GM12878 (cell line): ENCODE results near the gene ACD. TPM values are rescaled to one million over a fixed set of nuclear protein-coding genes. Genes with fewer than 3 reads are reported as not detected.

Experiments
- ATAC-seq: fragments of 200-7000 bp; cut with Tn5 transposase; 3 replicates; pipeline ENCODE4 v1.9.1; 2020; ENCODE audit warnings: mild to moderate bottlenecking, moderate library complexity
- BruUV-seq: library from RNA; stranded (reverse); fragments of 400-500 nt; replicated peaks from 2 replicates; lab custom pipeline; 2021; lab: Mats Ljungman, UMichigan
- CTCF ChIA-PET: fragments of 300-600 bp; sonication (Branson Sonifier 250); formaldehyde crosslinking; extraction: SDS; loops from one replicate; lab custom pipeline; 2021; ENCODE audit warnings: inconsistent platforms; lab: Yijun Ruan, JAX
- POLR2A ChIA-PET: fragments of 350-600 bp; formaldehyde crosslinking; extraction: SDS; loops from one replicate; lab custom pipeline; 2021; ENCODE audit warnings: inconsistent platforms; lab: Charles Lee
- RAD21 ChIA-PET: fragments of 300-600 bp; sonication (Branson Sonifier 250); formaldehyde crosslinking; loops from one replicate; lab custom pipeline; 2023; ENCODE audit warnings: antibody characterized with exemption; ENCODE audit not compliant: unreplicated experiment; lab: Charles Lee
- SMC1A ChIA-PET: fragments of 300-600 bp; sonication (Branson Sonifier 250); formaldehyde crosslinking; loops from one replicate; lab custom pipeline; 2023; ENCODE audit not compliant: unreplicated experiment, uncharacterized antibody; lab: Charles Lee
- DNase-seq: peaks from one replicate; pipeline ENCODE4 v3.0.0-alpha.2; 2011; ENCODE audit warnings: low read depth, low spot score
- FAIRE-seq: peaks from 3 replicates; lab custom pipeline; 2011; peaks lifted over from hg19 to GRCh38; lab: Jason Lieb, UNC
- H2AFZ ChIP-seq: 2 replicates; pipeline ENCODE4 v1.6.0; 2011; ENCODE audit warnings: low read depth, low read length, control low read depth; ENCODE audit not compliant: control insufficient read depth
- H3K27ac ChIP-seq: 2 replicates; pipeline ENCODE4 v1.5.1; 2011; ENCODE audit warnings: control low read depth; ENCODE audit not compliant: control insufficient read depth, insufficient read depth
- H3K27me3 ChIP-seq, 2 experiments: replicated peaks in 1 of 2; 2 replicates each; pipeline versions ENCODE4 v1.6.0 to v1.6.1; 2011; ENCODE audit warnings: low read length in 1 of 2; ENCODE audit not compliant: control insufficient read depth in 2 of 2, insufficient read depth in 2 of 2
- H3K36me3 ChIP-seq, 2 experiments: 2 replicates each; pipeline ENCODE4 v1.5.1; 2011; ENCODE audit warnings: low read length in 1 of 2; ENCODE audit not compliant: control insufficient read depth in 2 of 2, insufficient read depth in 2 of 2
- H3K4me1 ChIP-seq: 2 replicates; pipeline ENCODE4 v1.6.1; 2011; ENCODE audit warnings: mild to moderate bottlenecking, low read length, moderate library complexity, mixed read lengths; ENCODE audit not compliant: control insufficient read depth, insufficient read depth
- H3K4me2 ChIP-seq: 2 replicates; pipeline ENCODE4 v1.6.0; 2011; ENCODE audit warnings: control low read depth; ENCODE audit not compliant: control insufficient read depth, insufficient read depth
- H3K4me3 ChIP-seq: fragments of 200-600 bp; sonication (generic); 2 replicates; pipeline ENCODE4 v1.5.1; 2016
- H3K79me2 ChIP-seq: 2 replicates; pipeline ENCODE4 v1.6.0; 2011; ENCODE audit warnings: low read length; ENCODE audit not compliant: control insufficient read depth, insufficient read depth
- H3K9ac ChIP-seq: 2 replicates; pipeline ENCODE4 v1.8.0; 2011; ENCODE audit warnings: low read length, control low read depth, mixed read lengths; ENCODE audit not compliant: control insufficient read depth, insufficient read depth
- H3K9me3 ChIP-seq: replicated peaks from 3 replicates; pipeline ENCODE4 v1.5.1; 2011; ENCODE audit warnings: mild to moderate bottlenecking, low read length; ENCODE audit not compliant: control insufficient read depth, insufficient read depth
- H4K20me1 ChIP-seq: 2 replicates; pipeline ENCODE4 v1.6.0; 2011; ENCODE audit not compliant: control insufficient read depth, insufficient read depth
- EGR1 ChIP-seq, 2 experiments: IDR thresholded peaks; 1 replicate in 1 of 2; 2 replicates in 1 of 2; pipeline ENCODE4 v1.6.1; 2011 to 2012; ENCODE audit warnings: low read depth in 2 of 2, low read length in 2 of 2, borderline replicate concordance in 1 of 2, mild to moderate bottlenecking in 1 of 2, moderate library complexity in 1 of 2
- ESRRA ChIP-seq: IDR thresholded peaks from 2 replicates; pipeline ENCODE4 v1.6.1; 2012; ENCODE audit warnings: mild to moderate bottlenecking, low read length, improper control_type of control experiment
- GABPA ChIP-seq: IDR thresholded peaks from 2 replicates; pipeline ENCODE4 v1.6.1; 2014; ENCODE audit warnings: antibody characterized with exemption, low read depth, mild to moderate bottlenecking, inconsistent platforms
- MTA2 ChIP-seq: fragments of 450-650 bp; IDR thresholded peaks from 2 replicates; pipeline ENCODE4 v1.6.1; 2016; ENCODE audit warnings: low read depth, mild to moderate bottlenecking, moderate library complexity
- MTA3 ChIP-seq: IDR thresholded peaks from 2 replicates; pipeline ENCODE4 v1.6.1; 2012; ENCODE audit warnings: low read length, inconsistent platforms, borderline replicate concordance
- NBN ChIP-seq: fragments of 450-650 bp; IDR thresholded peaks from 2 replicates; pipeline ENCODE4 v1.6.1; 2016
- SREBF1 ChIP-seq: IDR thresholded peaks from 2 replicates; pipeline ENCODE4 v1.6.1; 2012; ENCODE audit warnings: mild to moderate bottlenecking, low read length
- TAF1 ChIP-seq: IDR thresholded peaks from 2 replicates; pipeline ENCODE4 v1.6.1; 2011; ENCODE audit warnings: mild to moderate bottlenecking, low read depth, low read length, borderline replicate concordance
- TBL1XR1 ChIP-seq: IDR thresholded peaks from 2 replicates; pipeline ENCODE4 v1.6.1; 2012; ENCODE audit warnings: low read depth, low read length, improper control_type of control experiment
- TCF3 ChIP-seq: IDR thresholded peaks from 2 replicates; pipeline ENCODE4 v1.6.1; 2012; ENCODE audit warnings: low read depth, mild to moderate bottlenecking, low read length, borderline replicate concordance; ENCODE audit not compliant: insufficient read depth
- WRNIP1 ChIP-seq: IDR thresholded peaks from 2 replicates; pipeline ENCODE4 v1.6.1; 2011; ENCODE audit warnings: low read depth, low read length, improper control_type of control experiment, borderline replicate concordance
- ZNF274 ChIP-seq: IDR thresholded peaks from one replicate; pipeline ENCODE4 v1.8.0; 2011; ENCODE audit not compliant: insufficient read length, insufficient read depth
- WGBS: methylation state at CpG from one replicate; pipeline ENCODE4 v1.1.6; 2016; ENCODE audit warnings: low lambda C conversion rate; ENCODE audit not compliant: insufficient replicate concordance, insufficient coverage; ENCODE audit errors: missing lambda C conversion rate; 5-methylcytosine and 5-hydroxymethylcytosine counted together
- in situ Hi-C: fragments of 300-500 bp; cut with MboI; formaldehyde crosslinking; loops from 9 replicates; pipeline ENCODE4 v1.14.3; 2018; ENCODE audit warnings: mixed read lengths
- intact Hi-C: fragments of 100-400 bp; cut with micrococcal nuclease; formaldehyde crosslinking; loops from one replicate; pipeline ENCODE4 v1.14.2; 2022; ENCODE audit not compliant: unreplicated experiment
- polyA plus RNA-seq, 11 experiments: library from polyadenylated mRNA; depleted of rRNA in 4 of 11; unstranded in 6 of 11; stranded (reverse) in 5 of 11; fragments of >200 nt; fragmentation: Nextera tagmentation in 4 of 11; fragmentation: Illumina TruSeq in 1 of 11; extraction: Ambion mirVana in 4 of 11; extraction: Trizol in 1 of 11; gene quantifications; 1 replicate in 1 of 11; 2 replicates in 10 of 11; pipeline versions ENCODE4 v1.2.1 to v1.2.3, GENCODE V29; 2011 to 2016; ENCODE audit warnings: inconsistent platforms in 2 of 11, missing spikeins in 2 of 11, low read depth in 1 of 11
- total RNA-seq, 4 experiments: library from RNA; depleted of rRNA in 3 of 4; stranded (reverse); fragments of >200 nt in 3 of 4; fragmentation: Illumina TruSeq in 1 of 4; extraction: Trizol in 1 of 4; gene quantifications; 2 replicates each; pipeline versions ENCODE4 v1.2.1 to v1.2.3, GENCODE V29; 2013 to 2021
- TF ChIP-seq, protein P1 (sequence below): IDR thresholded peaks from 2 replicates; pipeline ENCODE4 v1.6.1; 2011; ENCODE audit warnings: borderline replicate concordance, low read depth, mild to moderate bottlenecking, moderate library complexity, mixed read lengths, low read length; ENCODE audit not compliant: insufficient read depth; ENCODE audit errors: extremely low read length
- TF ChIP-seq, protein P2 (sequence below): fragments of 450-650 bp; IDR thresholded peaks from 2 replicates; pipeline ENCODE4 v1.6.1; 2017; ENCODE audit warnings: borderline replicate concordance
- TF ChIP-seq, protein P3 (sequence below): IDR thresholded peaks from 2 replicates; pipeline ENCODE4 v1.6.1; 2012; ENCODE audit warnings: low read depth, low read length, improper control_type of control experiment
- TF ChIP-seq, protein P4 (sequence below): fragments of 450-650 bp; IDR thresholded peaks from 2 replicates; pipeline ENCODE4 v1.6.1; 2016; ENCODE audit warnings: mild to moderate bottlenecking, moderate library complexity, borderline replicate concordance
- TF ChIP-seq, protein P5 (sequence below): IDR thresholded peaks from 2 replicates; pipeline ENCODE4 v1.6.1; 2011; ENCODE audit warnings: borderline replicate concordance, low read depth, mild to moderate bottlenecking, moderate library complexity, low read length; ENCODE audit not compliant: insufficient read depth, poor library complexity, severe bottlenecking

The ACD gene
- total and polyA plus RNA-seq, 10 of the 15 experiments (the other 5 are each of a cell fraction or from before 2014, with no cell fraction given) = 2.9 to 46.7 (median 23.9) TPM

DNA sequence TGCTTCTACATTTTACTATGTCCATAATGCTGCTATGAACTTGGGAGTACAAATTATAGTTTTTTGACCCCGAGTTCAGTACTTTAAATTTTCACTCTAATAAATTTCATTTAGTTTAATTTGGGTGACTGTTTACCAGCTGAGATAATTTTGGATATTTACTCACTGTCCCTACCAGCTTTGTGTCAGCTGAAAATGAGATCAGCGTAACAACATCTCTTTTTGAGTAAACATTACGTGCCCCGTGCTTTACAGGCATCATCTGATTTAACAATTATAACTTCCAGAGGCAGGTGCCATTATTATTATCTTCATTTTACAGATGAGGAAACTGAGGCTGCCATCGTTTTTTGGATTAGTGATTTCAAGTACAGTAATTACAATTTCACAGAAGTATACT, 44.0 kb upstream of the ACD start:
- WGBS = 63% methylated on average over 5 of the region's 5 CpGs
- H3K4me2 ChIP-seq = no peak overlapping the region
- DNase-seq = no peak
- no peaks in the 10 kb centered on the region for H3K36me3 ChIP-seq
- H2AFZ ChIP-seq = no peak overlapping the region
- no peak for FAIRE-seq
- no peak overlapping the region for H3K27ac ChIP-seq
- ChIA-PET POLR2A (interaction anchor here (0.6 kb wide), 2 partner anchors 911 to 1054 kb away, joined by 4 to 5 read pairs; no protein-coding TSS in a partner anchor), CTCF (interaction anchor here (1.1 to 1.6 kb wide), 3 partner anchors 14 to 31 kb away, joined by 3 to 4 read pairs (median 4); no protein-coding TSS in a partner anchor), RAD21 (no interaction called here), SMC1A (no interaction called here)
- H3K4me1 ChIP-seq = no peaks in the 10 kb centered on the region; the same call in 1 of the 2 replicates
- no peaks in the 10 kb centered on the region for H4K20me1 ChIP-seq
- no peak for ATAC-seq
- intact Hi-C loops (no loop called here), in situ Hi-C loops (no loop called here)
- no TSS peak for BruUV-seq
- no peak overlapping the region for H3K9ac ChIP-seq
- H3K79me2 ChIP-seq = no peaks in the 10 kb centered on the region; the same call in none of the 2 replicates
- no peak overlapping the region for H3K4me3 ChIP-seq
- H3K27me3 ChIP-seq = no peaks in the 10 kb centered on the region
- H3K9me3 ChIP-seq = no peaks in the 10 kb centered on the region; the same call in 2 of the 3 replicates
- TF ChIP-seq, protein P1, sequence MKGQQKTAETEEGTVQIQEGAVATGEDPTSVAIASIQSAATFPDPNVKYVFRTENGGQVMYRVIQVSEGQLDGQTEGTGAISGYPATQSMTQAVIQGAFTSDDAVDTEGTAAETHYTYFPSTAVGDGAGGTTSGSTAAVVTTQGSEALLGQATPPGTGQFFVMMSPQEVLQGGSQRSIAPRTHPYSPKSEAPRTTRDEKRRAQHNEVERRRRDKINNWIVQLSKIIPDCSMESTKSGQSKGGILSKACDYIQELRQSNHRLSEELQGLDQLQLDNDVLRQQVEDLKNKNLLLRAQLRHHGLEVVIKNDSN = no peak
- TF ChIP-seq SREBF1 = no peak
- no peak for TF ChIP-seq GABPA
- TF ChIP-seq, protein P2, sequence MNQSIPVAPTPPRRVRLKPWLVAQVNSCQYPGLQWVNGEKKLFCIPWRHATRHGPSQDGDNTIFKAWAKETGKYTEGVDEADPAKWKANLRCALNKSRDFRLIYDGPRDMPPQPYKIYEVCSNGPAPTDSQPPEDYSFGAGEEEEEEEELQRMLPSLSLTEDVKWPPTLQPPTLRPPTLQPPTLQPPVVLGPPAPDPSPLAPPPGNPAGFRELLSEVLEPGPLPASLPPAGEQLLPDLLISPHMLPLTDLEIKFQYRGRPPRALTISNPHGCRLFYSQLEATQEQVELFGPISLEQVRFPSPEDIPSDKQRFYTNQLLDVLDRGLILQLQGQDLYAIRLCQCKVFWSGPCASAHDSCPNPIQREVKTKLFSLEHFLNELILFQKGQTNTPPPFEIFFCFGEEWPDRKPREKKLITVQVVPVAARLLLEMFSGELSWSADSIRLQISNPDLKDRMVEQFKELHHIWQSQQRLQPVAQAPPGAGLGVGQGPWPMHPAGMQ = no peak
- no peak for TF ChIP-seq TCF3
- TF ChIP-seq, protein P3, sequence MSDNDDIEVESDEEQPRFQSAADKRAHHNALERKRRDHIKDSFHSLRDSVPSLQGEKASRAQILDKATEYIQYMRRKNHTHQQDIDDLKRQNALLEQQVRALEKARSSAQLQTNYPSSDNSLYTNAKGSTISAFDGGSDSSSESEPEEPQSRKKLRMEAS = no peak
- no peak for TF ChIP-seq TAF1
- no peak for TF ChIP-seq MTA2
- TF ChIP-seq, protein P4, sequence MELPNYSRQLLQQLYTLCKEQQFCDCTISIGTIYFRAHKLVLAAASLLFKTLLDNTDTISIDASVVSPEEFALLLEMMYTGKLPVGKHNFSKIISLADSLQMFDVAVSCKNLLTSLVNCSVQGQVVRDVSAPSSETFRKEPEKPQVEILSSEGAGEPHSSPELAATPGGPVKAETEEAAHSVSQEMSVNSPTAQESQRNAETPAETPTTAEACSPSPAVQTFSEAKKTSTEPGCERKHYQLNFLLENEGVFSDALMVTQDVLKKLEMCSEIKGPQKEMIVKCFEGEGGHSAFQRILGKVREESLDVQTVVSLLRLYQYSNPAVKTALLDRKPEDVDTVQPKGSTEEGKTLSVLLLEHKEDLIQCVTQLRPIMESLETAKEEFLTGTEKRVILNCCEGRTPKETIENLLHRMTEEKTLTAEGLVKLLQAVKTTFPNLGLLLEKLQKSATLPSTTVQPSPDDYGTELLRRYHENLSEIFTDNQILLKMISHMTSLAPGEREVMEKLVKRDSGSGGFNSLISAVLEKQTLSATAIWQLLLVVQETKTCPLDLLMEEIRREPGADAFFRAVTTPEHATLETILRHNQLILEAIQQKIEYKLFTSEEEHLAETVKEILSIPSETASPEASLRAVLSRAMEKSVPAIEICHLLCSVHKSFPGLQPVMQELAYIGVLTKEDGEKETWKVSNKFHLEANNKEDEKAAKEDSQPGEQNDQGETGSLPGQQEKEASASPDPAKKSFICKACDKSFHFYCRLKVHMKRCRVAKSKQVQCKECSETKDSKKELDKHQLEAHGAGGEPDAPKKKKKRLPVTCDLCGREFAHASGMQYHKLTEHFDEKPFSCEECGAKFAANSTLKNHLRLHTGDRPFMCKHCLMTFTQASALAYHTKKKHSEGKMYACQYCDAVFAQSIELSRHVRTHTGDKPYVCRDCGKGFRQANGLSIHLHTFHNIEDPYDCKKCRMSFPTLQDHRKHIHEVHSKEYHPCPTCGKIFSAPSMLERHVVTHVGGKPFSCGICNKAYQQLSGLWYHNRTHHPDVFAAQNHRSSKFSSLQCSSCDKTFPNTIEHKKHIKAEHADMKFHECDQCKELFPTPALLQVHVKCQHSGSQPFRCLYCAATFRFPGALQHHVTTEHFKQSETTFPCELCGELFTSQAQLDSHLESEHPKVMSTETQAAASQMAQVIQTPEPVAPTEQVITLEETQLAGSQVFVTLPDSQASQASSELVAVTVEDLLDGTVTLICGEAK = no peak
- TF ChIP-seq TBL1XR1 = no peak
- TF ChIP-seq EGR1 (IDR thresholded peaks at IDR 0.05; ENCODE audit: borderline replicate concordance in 1 of 2, low read depth in 2 of 2, low read length in 2 of 2) = no peak
- TF ChIP-seq ZNF274 = no peak
- TF ChIP-seq NBN = no peak
- TF ChIP-seq WRNIP1 = no peak
- no peak for TF ChIP-seq MTA3
- TF ChIP-seq, protein P5, sequence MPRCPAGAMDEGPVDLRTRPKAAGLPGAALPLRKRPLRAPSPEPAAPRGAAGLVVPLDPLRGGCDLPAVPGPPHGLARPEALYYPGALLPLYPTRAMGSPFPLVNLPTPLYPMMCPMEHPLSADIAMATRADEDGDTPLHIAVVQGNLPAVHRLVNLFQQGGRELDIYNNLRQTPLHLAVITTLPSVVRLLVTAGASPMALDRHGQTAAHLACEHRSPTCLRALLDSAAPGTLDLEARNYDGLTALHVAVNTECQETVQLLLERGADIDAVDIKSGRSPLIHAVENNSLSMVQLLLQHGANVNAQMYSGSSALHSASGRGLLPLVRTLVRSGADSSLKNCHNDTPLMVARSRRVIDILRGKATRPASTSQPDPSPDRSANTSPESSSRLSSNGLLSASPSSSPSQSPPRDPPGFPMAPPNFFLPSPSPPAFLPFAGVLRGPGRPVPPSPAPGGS = no peak
- TF ChIP-seq ESRRA = no peak
